HEK293T (cell line): ENCODE results near the gene IRAK3.
"Not testable (repeated sequence)": the region's sequence is repeated elsewhere in the genome, so short reads cannot be mapped to it uniquely, and the experiment has no call there.

ENCODE experiments used
- CTCF ChIA-PET: fragments of 350-600 bp; formaldehyde crosslinking; extraction: SDS; loops from one replicate; lab custom pipeline; 2021; ENCODE audit warnings: antibody characterized with exemption, inconsistent platforms; lab: Yijun Ruan, JAX
- POLR2A ChIA-PET: fragments of 350-600 bp; formaldehyde crosslinking; extraction: SDS; loops from one replicate; lab custom pipeline; 2020; ENCODE audit warnings: antibody characterized with exemption, inconsistent platforms; lab: Yijun Ruan, JAX
- DNase-seq: peaks from one replicate; pipeline ENCODE4 v3.0.0; 2012; ENCODE audit warnings: mixed read lengths; ENCODE audit errors: extremely low spot score
- ARNT ChIP-seq: fragments of 450-650 bp; IDR thresholded peaks from 2 replicates; pipeline ENCODE4 v1.6.1; 2017; ENCODE audit warnings: mild to moderate bottlenecking
- BHLHE40 ChIP-seq: fragments of 450-650 bp; IDR thresholded peaks from 2 replicates; pipeline ENCODE4 v1.6.1; 2016; ENCODE audit warnings: mild to moderate bottlenecking, moderate library complexity, borderline replicate concordance
- CTBP1 ChIP-seq: fragments of 450-650 bp; IDR thresholded peaks from 2 replicates; pipeline ENCODE4 v1.6.1; 2016; ENCODE audit warnings: borderline replicate concordance
- ELF4 ChIP-seq: fragments of 450-650 bp; IDR thresholded peaks from 2 replicates; pipeline ENCODE4 v1.6.1; 2017; ENCODE audit warnings: antibody characterized with exemption
- FOXA1 ChIP-seq: fragments of 450-650 bp; IDR thresholded peaks from 2 replicates; pipeline ENCODE4 v1.6.1; 2016; ENCODE audit warnings: mild to moderate bottlenecking
- FOXK2 ChIP-seq: fragments of 450-650 bp; IDR thresholded peaks from 2 replicates; pipeline ENCODE4 v1.6.1; 2016; ENCODE audit warnings: mild to moderate bottlenecking
- FOXM1 ChIP-seq: fragments of 450-650 bp; IDR thresholded peaks from 2 replicates; pipeline ENCODE4 v1.6.1; 2017; ENCODE audit warnings: mild to moderate bottlenecking, borderline replicate concordance
- HDGF ChIP-seq: fragments of 450-650 bp; IDR thresholded peaks from 2 replicates; pipeline ENCODE4 v1.6.1; 2017; ENCODE audit warnings: antibody characterized with exemption, borderline replicate concordance
- L3MBTL2 ChIP-seq: fragments of 450-650 bp; conservative IDR thresholded peaks from 2 replicates; pipeline ENCODE4 v1.6.1; 2016; ENCODE audit warnings: mild to moderate bottlenecking
- LEF1 ChIP-seq: fragments of 450-650 bp; IDR thresholded peaks from 2 replicates; pipeline ENCODE4 v1.6.1; 2017; ENCODE audit warnings: mild to moderate bottlenecking, borderline replicate concordance
- NFRKB ChIP-seq: fragments of 450-650 bp; IDR thresholded peaks from 2 replicates; pipeline ENCODE4 v1.6.1; 2016; ENCODE audit warnings: mild to moderate bottlenecking, moderate library complexity
- SP1 ChIP-seq: fragments of 450-650 bp; IDR thresholded peaks from 2 replicates; pipeline ENCODE4 v1.6.1; 2017
- SUZ12 ChIP-seq: fragments of 450-650 bp; IDR thresholded peaks from 2 replicates; pipeline ENCODE4 v1.6.1; 2016; ENCODE audit warnings: mild to moderate bottlenecking
- TARDBP ChIP-seq: fragments of 450-650 bp; IDR thresholded peaks from 2 replicates; pipeline ENCODE4 v1.6.1; 2016
- ZNF384 ChIP-seq: fragments of 450-650 bp; IDR thresholded peaks from 2 replicates; pipeline ENCODE4 v1.6.1; 2016
- TF ChIP-seq, protein P1 (sequence below): fragments of 450-650 bp; IDR thresholded peaks from 2 replicates; pipeline ENCODE4 v1.6.1; 2016

IRAK3 gene

DNA sequence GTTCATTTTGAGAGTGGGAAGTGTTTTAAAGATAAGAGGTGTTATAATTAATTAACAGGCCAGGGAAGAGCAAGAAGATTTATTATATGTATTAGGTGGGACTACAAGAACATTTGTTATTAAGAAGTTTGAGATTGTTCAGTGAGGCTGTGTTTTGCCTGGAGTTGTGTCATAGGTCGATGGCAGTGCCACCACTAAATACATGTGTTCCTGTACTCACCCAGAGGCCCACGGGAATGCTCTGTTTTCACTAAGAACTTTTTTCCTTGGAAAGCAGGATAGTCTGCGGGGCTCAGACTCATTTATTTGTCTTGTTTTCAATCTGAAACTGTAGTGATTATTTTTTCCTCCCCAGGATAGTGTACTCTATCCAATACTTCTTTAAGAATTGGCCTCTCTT lies 10.1 kb downstream of the IRAK3 start:
- ChIA-PET CTCF (no interaction called here), POLR2A (no interaction called here)
- TF ChIP-seq NFRKB (no peak), FOXK2 (no peak)

GRCh38 chr12:66199831-66200509 lies 11.0 kb downstream of the IRAK3 start:
- ChIA-PET POLR2A (no interaction called here), CTCF (no interaction called here)
- no peak for TF ChIP-seq BHLHE40
- TF ChIP-seq SP1 = no peak
- TF ChIP-seq LEF1 = no peak
- no peak for TF ChIP-seq FOXA1
- TF ChIP-seq ZNF384 = no peak
- TF ChIP-seq L3MBTL2 = no peak
- no peak for TF ChIP-seq FOXK2
- TF ChIP-seq, protein P1, sequence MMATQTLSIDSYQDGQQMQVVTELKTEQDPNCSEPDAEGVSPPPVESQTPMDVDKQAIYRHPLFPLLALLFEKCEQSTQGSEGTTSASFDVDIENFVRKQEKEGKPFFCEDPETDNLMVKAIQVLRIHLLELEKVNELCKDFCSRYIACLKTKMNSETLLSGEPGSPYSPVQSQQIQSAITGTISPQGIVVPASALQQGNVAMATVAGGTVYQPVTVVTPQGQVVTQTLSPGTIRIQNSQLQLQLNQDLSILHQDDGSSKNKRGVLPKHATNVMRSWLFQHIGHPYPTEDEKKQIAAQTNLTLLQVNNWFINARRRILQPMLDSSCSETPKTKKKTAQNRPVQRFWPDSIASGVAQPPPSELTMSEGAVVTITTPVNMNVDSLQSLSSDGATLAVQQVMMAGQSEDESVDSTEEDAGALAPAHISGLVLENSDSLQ = no peak
- no peak for TF ChIP-seq CTBP1
- no peak for TF ChIP-seq TARDBP
- TF ChIP-seq FOXM1 = no peak
- TF ChIP-seq ELF4 = no peak
- TF ChIP-seq ARNT = no peak
- no peak for TF ChIP-seq SUZ12
- TF ChIP-seq HDGF = no peak
- TF ChIP-seq NFRKB = no peak
- DNase-seq = no peak

More for the DNA sequence above, 10.1 kb downstream of the IRAK3 start:
- DNase-seq = no peak

DNA sequence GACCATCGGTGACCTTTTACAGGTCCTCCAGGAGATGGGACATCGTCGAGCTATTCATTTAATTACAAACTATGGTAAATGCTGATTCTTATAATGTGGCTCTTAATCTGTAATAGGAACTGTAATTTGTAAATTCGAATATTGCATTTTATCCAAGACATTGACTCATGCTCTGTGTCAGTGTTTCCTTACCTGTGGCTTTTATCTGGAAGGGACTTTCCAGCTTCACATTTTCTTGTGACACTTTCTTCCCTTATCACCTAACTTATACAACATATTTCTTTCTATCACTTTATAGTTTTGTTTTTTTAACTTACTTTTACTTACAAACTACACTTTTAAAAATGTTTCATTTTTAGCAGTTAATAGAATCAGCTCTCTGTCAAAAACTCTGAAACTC lies 14.8 kb downstream of the IRAK3 start:
- ChIA-PET POLR2A (no interaction called here), CTCF (no interaction called here)
- no peak for DNase-seq
- TF ChIP-seq CTBP1 (no peak), BHLHE40 (no peak), FOXA1 (no peak), SUZ12 (no peak), NFRKB (no peak), ARNT (no peak), ELF4 (no peak), HDGF (no peak), ZNF384 (no peak), TARDBP (no peak), FOXM1 (no peak), FOXK2 (no peak), L3MBTL2 (no peak), LEF1 (no peak)
- TF ChIP-seq, protein P1 = no peak

- no peak for DNase-seq
- ChIA-PET CTCF (no interaction called here), POLR2A (no interaction called here)
- TF ChIP-seq ELF4 (no peak), FOXA1 (no peak), NFRKB (no peak), CTBP1 (no peak), SP1 (no peak), L3MBTL2 (no peak), ARNT (no peak), HDGF (no peak), BHLHE40 (no peak)
These were observed 17.1 kb downstream of the IRAK3 start for GRCh38 chr12:66206141-66206540.

DNA sequence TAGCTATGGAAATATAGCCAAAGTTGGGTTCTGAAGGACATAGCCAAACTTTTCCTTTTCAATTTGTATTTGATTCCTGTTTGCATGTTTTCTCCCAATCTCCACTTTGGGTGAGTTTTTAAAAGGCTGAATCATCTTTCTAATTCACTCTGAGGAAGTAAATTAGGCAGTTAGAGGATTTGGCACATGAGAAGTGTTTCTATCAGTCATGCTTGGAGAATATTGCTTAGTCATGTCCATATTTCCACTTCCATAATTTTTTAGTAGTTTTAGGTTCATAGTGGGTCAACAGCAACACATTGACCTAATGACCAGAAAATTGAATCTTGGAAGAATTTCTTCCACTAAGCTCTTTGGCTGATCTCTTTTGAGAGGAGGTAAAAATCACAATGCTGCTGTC lies 21.8 kb downstream of the IRAK3 start:
- ChIA-PET POLR2A (no interaction called here), CTCF (interaction anchor here (0.5 kb wide), 1 partner anchor 88 kb away, joined by 3 read pairs; no protein-coding TSS in a partner anchor)
- TF ChIP-seq NFRKB (no peak), HDGF (no peak), FOXA1 (no peak), FOXK2 (no peak)
- DNase-seq = no peak

DNA sequence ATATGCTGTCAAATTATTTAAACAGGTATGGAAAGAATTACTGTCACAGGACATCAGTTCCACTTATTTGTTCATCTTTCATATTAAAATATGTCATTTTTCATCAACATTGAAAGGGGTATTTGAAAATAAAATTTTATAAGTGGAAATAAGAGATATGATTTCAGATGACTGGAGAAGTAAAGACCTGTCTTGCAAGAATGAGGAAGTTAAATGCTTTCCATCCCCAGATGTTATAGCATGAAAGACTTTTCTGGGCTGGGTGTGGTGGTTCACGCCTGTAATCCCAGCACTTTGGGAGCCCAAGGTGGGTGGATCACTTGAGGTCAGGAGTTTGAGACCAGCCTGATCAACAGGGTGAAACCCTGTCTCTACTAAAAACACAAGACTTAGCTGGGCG lies 22.6 kb downstream of the IRAK3 start:
- DNase-seq, POLR2A ChIA-PET: not testable (repeated sequence)
- CTCF ChIA-PET = interaction anchor here (0.5 kb wide), 1 partner anchor 89 kb away, joined by 3 read pairs; no protein-coding TSS in a partner anchor

GRCh38 chr12:66213011-66213410 lies 24.0 kb downstream of the IRAK3 start:
- CTCF ChIA-PET, POLR2A ChIA-PET, DNase-seq: not testable (repeated sequence)
